ENCODE data around the gene COPS3. TPM values are rescaled to one million over a fixed set of nuclear protein-coding genes. Genes with fewer than 3 reads are reported as not detected.

Gene COPS3
- total RNA-seq, 4 donors from 2014 or later, result 51.8 to 85.3 (median 54.8) TPM

DNA sequence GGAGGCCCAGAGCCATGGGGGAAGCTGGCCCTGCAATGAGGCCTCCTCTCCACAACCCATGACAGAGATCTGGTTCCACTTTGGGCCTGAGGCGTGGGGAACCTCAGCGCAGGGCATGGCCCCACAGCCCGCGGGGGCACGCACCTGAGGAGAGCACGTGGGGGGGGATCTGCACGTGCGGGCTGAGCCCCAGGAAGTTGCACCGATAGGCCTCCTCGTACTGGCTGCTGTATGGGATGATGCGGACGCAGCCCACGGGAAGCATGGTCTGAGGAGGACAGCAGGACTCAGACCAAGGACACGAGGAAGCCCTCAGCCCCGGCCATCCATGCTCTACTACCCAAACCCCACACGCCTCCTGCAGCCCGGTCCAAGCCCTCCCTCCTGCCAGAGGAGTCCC is 64.8 kb downstream of the COPS3 start:
- Histone ChIP-seq H3K4me3 (no peak overlapping the region), H3K27ac (no peak overlapping the region), H3K36me3 (peaks cover 0 to 98% of the 10 kb centered on the region in 2 donors), H3K27me3 (no peaks in the 10 kb centered on the region), H3K4me1 (no peaks in the 10 kb centered on the region), H3K9me3 (no peaks in the 10 kb centered on the region)
- TF ChIP-seq, protein P1, sequence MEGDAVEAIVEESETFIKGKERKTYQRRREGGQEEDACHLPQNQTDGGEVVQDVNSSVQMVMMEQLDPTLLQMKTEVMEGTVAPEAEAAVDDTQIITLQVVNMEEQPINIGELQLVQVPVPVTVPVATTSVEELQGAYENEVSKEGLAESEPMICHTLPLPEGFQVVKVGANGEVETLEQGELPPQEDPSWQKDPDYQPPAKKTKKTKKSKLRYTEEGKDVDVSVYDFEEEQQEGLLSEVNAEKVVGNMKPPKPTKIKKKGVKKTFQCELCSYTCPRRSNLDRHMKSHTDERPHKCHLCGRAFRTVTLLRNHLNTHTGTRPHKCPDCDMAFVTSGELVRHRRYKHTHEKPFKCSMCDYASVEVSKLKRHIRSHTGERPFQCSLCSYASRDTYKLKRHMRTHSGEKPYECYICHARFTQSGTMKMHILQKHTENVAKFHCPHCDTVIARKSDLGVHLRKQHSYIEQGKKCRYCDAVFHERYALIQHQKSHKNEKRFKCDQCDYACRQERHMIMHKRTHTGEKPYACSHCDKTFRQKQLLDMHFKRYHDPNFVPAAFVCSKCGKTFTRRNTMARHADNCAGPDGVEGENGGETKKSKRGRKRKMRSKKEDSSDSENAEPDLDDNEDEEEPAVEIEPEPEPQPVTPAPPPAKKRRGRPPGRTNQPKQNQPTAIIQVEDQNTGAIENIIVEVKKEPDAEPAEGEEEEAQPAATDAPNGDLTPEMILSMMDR (IDR thresholded peaks at IDR 0.05), result no peak
- TF ChIP-seq POLR2AphosphoS5 (IDR thresholded peaks at IDR 0.05) (no peak), POLR2A (IDR thresholded peaks at IDR 0.05) (no peak), EP300 (IDR thresholded peaks at IDR 0.05) (no peak)
- 80% methylated on average over 3 of the region's 17 CpGs; no CpG with 5 or more reads in 1 of the 2 donors for WGBS, 2 donors (ENCODE audit: low coverage in 1 of 2)
- no peak for ATAC-seq

- Histone ChIP-seq H3K9me3 (no peaks in the 10 kb centered on the region), H3K4me1 (no peaks in the 10 kb centered on the region), H3K36me3 (peaks cover 0 to 98% of the 10 kb centered on the region in 2 donors), H3K4me3 (no peak overlapping the region), H3K27ac (no peak overlapping the region), H3K27me3 (no peaks in the 10 kb centered on the region)
- TF ChIP-seq EP300 (IDR thresholded peaks at IDR 0.05), result no peak
- no peak for TF ChIP-seq POLR2AphosphoS5 (IDR thresholded peaks at IDR 0.05)
- TF ChIP-seq POLR2A (IDR thresholded peaks at IDR 0.05), result no peak
- TF ChIP-seq, protein P1 (IDR thresholded peaks at IDR 0.05), result no peak
- 70 to 92% methylated on average over 2 to 5 of the region's 8 CpGs for WGBS, 2 donors (ENCODE audit: low coverage in 1 of 2)
- ATAC-seq, result no peak
Observed at GRCh38 chr17:17215575-17215974, 65.5 kb downstream of the COPS3 start.

DNA sequence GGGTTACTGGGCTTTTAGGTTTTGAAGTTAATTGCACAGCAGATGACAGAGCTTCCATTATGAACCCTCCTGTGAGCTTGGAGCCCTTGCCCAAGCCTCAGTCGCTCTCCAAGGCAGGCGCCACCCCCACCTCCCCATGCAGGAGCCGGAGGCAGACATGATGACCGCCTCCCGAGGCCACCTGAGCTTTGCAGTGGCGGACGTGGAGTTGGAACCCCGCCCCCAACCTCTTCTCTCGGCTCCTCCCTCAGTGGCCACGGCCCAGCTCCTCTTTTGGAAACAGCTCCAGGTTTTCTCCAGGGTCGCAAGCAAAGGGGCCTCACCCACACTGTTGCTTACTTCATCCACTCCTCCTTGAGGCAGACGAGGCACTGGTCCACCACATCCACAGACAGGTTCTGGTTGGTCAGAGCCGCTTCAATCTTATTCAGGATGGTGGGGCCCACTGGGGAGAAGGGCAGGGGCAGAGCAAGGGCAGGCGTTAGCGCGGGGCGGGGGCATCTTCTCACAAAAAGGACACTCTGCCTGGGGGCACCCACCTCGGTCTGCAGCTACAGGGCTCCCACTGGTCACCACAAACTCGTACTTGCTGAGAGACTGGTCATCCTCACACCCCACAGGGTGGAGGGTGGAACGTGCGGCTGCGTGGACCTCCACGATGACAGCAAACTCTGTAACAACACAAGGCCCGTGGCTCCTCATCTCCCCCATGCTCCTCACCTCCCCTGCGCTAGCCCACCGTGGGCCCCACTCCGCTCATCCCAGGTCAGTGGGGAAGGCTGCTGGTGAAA is 66.2 kb downstream of the COPS3 start:
- H3K36me3 ChIP-seq, result peaks cover 0 to 96% of the 10 kb centered on the region in 2 donors

GRCh38 chr17:17213775-17214174 is 67.3 kb downstream of the COPS3 start:
- H3K27me3 ChIP-seq, result no peaks in the 10 kb centered on the region
- no peak overlapping the region for H3K4me3 ChIP-seq
- peaks cover 0 to 86% of the 10 kb centered on the region in 2 donors for H3K36me3 ChIP-seq
- no peak for TF ChIP-seq POLR2AphosphoS5 (IDR thresholded peaks at IDR 0.05)
- TF ChIP-seq POLR2A (IDR thresholded peaks at IDR 0.05), result no peak
- TF ChIP-seq, protein P1 (IDR thresholded peaks at IDR 0.05), result no peak
- TF ChIP-seq EP300 (IDR thresholded peaks at IDR 0.05), result no peak
- H3K9me3 ChIP-seq, result no peaks in the 10 kb centered on the region
- WGBS, 2 donors (ENCODE audit: low coverage in 1 of 2), result 50 to 65% methylated on average over 2 to 3 of the region's 10 CpGs
- ATAC-seq, result no peak
- peak overlapping the region in 1 of 4 donors; percentile 31 for H3K27ac ChIP-seq
- no peaks in the 10 kb centered on the region for H3K4me1 ChIP-seq

More for the DNA sequence above, 66.2 kb downstream of the COPS3 start:
- WGBS, 2 donors (ENCODE audit: low coverage in 1 of 2), result 67 to 77% methylated on average over 3 to 11 of the region's 27 CpGs
- TF ChIP-seq EP300 (IDR thresholded peaks at IDR 0.05) (no peak), POLR2AphosphoS5 (IDR thresholded peaks at IDR 0.05) (no peak), POLR2A (IDR thresholded peaks at IDR 0.05) (no peak)
- TF ChIP-seq, protein P1 (IDR thresholded peaks at IDR 0.05), result no peak
- H3K27me3 ChIP-seq, result no peaks in the 10 kb centered on the region
- no peak overlapping the region for H3K4me3 ChIP-seq
- no peaks in the 10 kb centered on the region for H3K4me1 ChIP-seq
- H3K27ac ChIP-seq, result peak overlapping the region in 1 of 4 donors; percentile 31
- no peaks in the 10 kb centered on the region for H3K9me3 ChIP-seq
- ATAC-seq, result no peak

DNA sequence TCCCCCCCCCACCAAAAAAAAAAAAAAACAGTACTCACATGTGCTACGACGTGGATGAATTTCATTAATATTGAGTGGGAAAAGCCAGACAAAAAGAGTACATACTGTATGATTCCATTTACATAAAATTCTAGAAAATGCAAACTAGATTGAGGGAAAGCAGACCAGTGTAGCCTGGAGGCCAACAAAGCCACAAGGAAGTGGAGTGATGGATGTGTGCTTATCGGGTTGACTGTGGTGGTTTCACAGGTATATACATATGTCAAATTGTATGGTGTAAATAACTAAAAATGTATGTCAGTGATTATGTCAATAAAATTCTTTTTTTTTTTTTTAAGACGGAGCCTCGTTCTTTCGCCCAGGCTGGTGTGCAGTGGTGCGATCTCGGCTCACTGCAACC is 73.0 kb downstream of the COPS3 start:
- no peaks in the 10 kb centered on the region for H3K27me3 ChIP-seq
- peaks cover 0 to 48% (median 39%) of the 10 kb centered on the region in 3 donors for H3K4me1 ChIP-seq
- H3K4me3 ChIP-seq, result no peak overlapping the region
- 64 to 68% methylated on average over 5 to 8 of the region's 8 CpGs for WGBS, 2 donors (ENCODE audit: low coverage in 1 of 2)
- TF ChIP-seq POLR2A (IDR thresholded peaks at IDR 0.05), result no peak
- no peak for TF ChIP-seq POLR2AphosphoS5 (IDR thresholded peaks at IDR 0.05)
- TF ChIP-seq, protein P1 (IDR thresholded peaks at IDR 0.05), result no peak
- no peak for TF ChIP-seq EP300 (IDR thresholded peaks at IDR 0.05)
- H3K9me3 ChIP-seq, result no peaks in the 10 kb centered on the region
- no peak for ATAC-seq
- peaks cover 0 to 29% of the 10 kb centered on the region in 2 donors for H3K36me3 ChIP-seq
- peak overlapping the region in 2 of 4 donors; percentile 88 to 97 for H3K27ac ChIP-seq
